ENCODE results near the gene SLC22A16. TPM values are rescaled to one million over a fixed set of nuclear protein-coding genes. Genes with fewer than 3 reads are reported as not detected.

SLC22A16 gene
- total and polyA plus RNA-seq, 2 of the 13 experiments (the other 11 are each of a cell fraction or from before 2014, with no cell fraction given) = 0.04 TPM; not detected in 1

- no peak overlapping the region for H2AFZ ChIP-seq (ENCODE audit: low read length)
- H3K9ac ChIP-seq (ENCODE audit: insufficient read depth, low read depth, low read length) = no peak overlapping the region
- H3K27ac ChIP-seq (ENCODE audit: extremely low read length, insufficient read depth, low read length) = no peak overlapping the region
- no peaks in the 10 kb centered on the region for H3K9me3 ChIP-seq (ENCODE audit: low read length)
- POLR2A ChIA-PET = no interaction called here
- no peak overlapping the region for H3K4me3 ChIP-seq (replicated peaks in 1 of 3; ENCODE audit: insufficient read depth in 1 of 3, low read depth in 2 of 3, low read length in 3 of 3)
- peaks cover 14% of the 10 kb centered on the region for H3K4me1 ChIP-seq (ENCODE audit: insufficient read depth, low read length)
- H3K79me2 ChIP-seq (ENCODE audit: insufficient read depth, low read length) = no peaks in the 10 kb centered on the region
- TF ChIP-seq MAFF (IDR thresholded peaks at IDR 0.05; ENCODE audit: low read depth, low read length) (peak; percentile 61; the same call in 1 of the 2 replicates), ZNF644 (CRISPR knock-in tag; IDR thresholded peaks at IDR 0.05; ENCODE audit: low read depth) (no peak), ZNF138 (CRISPR knock-in tag; IDR thresholded peaks at IDR 0.05; ENCODE audit: low read depth) (no peak), MAFK (conservative IDR thresholded peaks at IDR 0.05 in 1 of 2, IDR thresholded peaks at IDR 0.05 in 1 of 2; ENCODE audit: low read length in 2 of 2) (peak; percentile 56 to 70), DNMT1 (CRISPR knock-in tag; IDR thresholded peaks at IDR 0.05) (no peak)
- ATAC-seq = no peak
- no peak for FAIRE-seq
- BruUV-seq (replicated peaks) = no TSS peak
- intact Hi-C loops (cut with micrococcal nuclease; ENCODE audit: unreplicated experiment) (loop anchor here (10.0 kb wide), 1 partner anchor 1195 kb away; no protein-coding TSS in a partner anchor), in situ Hi-C loops (cut with HindIII; ENCODE audit: extremely low pct_ligation_motif_present, low pct_unique_long_range_greater_than_20kb) (no loop called here)
- H3K27me3 ChIP-seq (ENCODE audit: control insufficient read depth in 1 of 2, insufficient read depth in 2 of 2, low read length in 2 of 2) = no peaks in the 10 kb centered on the region
- no peaks in the 10 kb centered on the region for H4K20me1 ChIP-seq (ENCODE audit: insufficient read depth, low read length)
- H3K36me3 ChIP-seq (replicated peaks in 1 of 2; ENCODE audit: control insufficient read depth in 1 of 2, insufficient read depth in 2 of 2, low read length in 2 of 2) = 0 out of 5 replicates have a peak, but pooled peaks cover 0 to 4% of the 10 kb centered on the region in 2 experiments
- no peak for DNase-seq (ENCODE audit: low spot score)
- no peak overlapping the region for H3K4me2 ChIP-seq (ENCODE audit: low read depth, low read length)
- CTCF ChIA-PET (ENCODE audit: low intra/inter-chr PET ratio, low total read pairs) = no interaction called here
These were observed 66.6 kb downstream of the SLC22A16 start for GRCh38 chr6:110409794-110410193.

GRCh38 chr6:110408901-110409300 lies 67.5 kb downstream of the SLC22A16 start:
- H2AFZ ChIP-seq (ENCODE audit: low read length) = no peak overlapping the region
- no peaks in the 10 kb centered on the region for H3K79me2 ChIP-seq (ENCODE audit: insufficient read depth, low read length)
- no peak overlapping the region for H3K9ac ChIP-seq (ENCODE audit: insufficient read depth, low read depth, low read length)
- CTCF ChIA-PET (ENCODE audit: low intra/inter-chr PET ratio, low total read pairs) = no interaction called here
- peaks cover 7% of the 10 kb centered on the region; the same call in 1 of the 2 replicates for H3K4me1 ChIP-seq (ENCODE audit: insufficient read depth, low read length)
- no peaks in the 10 kb centered on the region for H4K20me1 ChIP-seq (ENCODE audit: insufficient read depth, low read length)
- no peak overlapping the region for H3K27ac ChIP-seq (ENCODE audit: extremely low read length, insufficient read depth, low read length)
- no peaks in the 10 kb centered on the region for H3K27me3 ChIP-seq (ENCODE audit: control insufficient read depth in 1 of 2, insufficient read depth in 2 of 2, low read length in 2 of 2)
- ATAC-seq (peak; percentile 70), FAIRE-seq (no peak), DNase-seq (ENCODE audit: low spot score) (no peak)
- intact Hi-C loops (cut with micrococcal nuclease; ENCODE audit: unreplicated experiment) = loop anchor here (10.0 kb wide), 1 partner anchor 1194 kb away; no protein-coding TSS in a partner anchor
- 93% methylated on average over 3 of the region's 6 CpGs for WGBS (ENCODE audit: low lambda C conversion rate)
- TF ChIP-seq STAG1 (CRISPR knock-in tag; IDR thresholded peaks at IDR 0.05) (0 out of 2 replicates have a peak, but pooled peaks have one; percentile 2), CTCF (CRISPR knock-in tag; IDR thresholded peaks at IDR 0.05) (peak; percentile 22; the same call in 1 of the 2 replicates), HNF1B (CRISPR knock-in tag; IDR thresholded peaks at IDR 0.05) (no peak)
- no TSS peak for BruUV-seq (replicated peaks)
- in situ Hi-C loops (cut with HindIII; ENCODE audit: extremely low pct_ligation_motif_present, low pct_unique_long_range_greater_than_20kb) = no loop called here
- no peak overlapping the region for H3K4me3 ChIP-seq (replicated peaks in 1 of 3; ENCODE audit: insufficient read depth in 1 of 3, low read depth in 2 of 3, low read length in 3 of 3)
- H3K4me2 ChIP-seq (ENCODE audit: low read depth, low read length) = no peak overlapping the region
- peaks cover 1 to 9% of the 10 kb centered on the region in 2 experiments; a peak in 1 of 5 replicates for H3K36me3 ChIP-seq (replicated peaks in 1 of 2; ENCODE audit: control insufficient read depth in 1 of 2, insufficient read depth in 2 of 2, low read length in 2 of 2)
- POLR2A ChIA-PET = no interaction called here
- H3K9me3 ChIP-seq (ENCODE audit: low read length) = no peaks in the 10 kb centered on the region

All from HepG2 (cell line).